Measurements from ENCODE around the gene TUBB. TPM values are rescaled to one million over a fixed set of nuclear protein-coding genes. Genes with fewer than 3 reads are reported as not detected.

TUBB gene
- total RNA-seq, 8 experiments from 2014 or later: 425 to 1,850 (median 943) TPM

- Histone ChIP-seq H3K4me1 (replicated peaks in 1 of 2) (peaks cover 6 to 11% of the 10 kb centered on the region in 2 donors), H3K27ac (no peak overlapping the region), H3K4me3 (no peak overlapping the region)
- ATAC-seq (replicated peaks in 6 of 8): no peak
- in situ Hi-C loops (cut with MboI; ENCODE audit: low pct_unique_long_range_greater_than_20kb in 2 of 9, low sequenced_read_pairs in 9 of 9, unreplicated experiment in 9 of 9): loop anchor here in 2 of 9 experiments (5.0 to 25.0 kb wide), 2 partner anchors 48 to 362 kb away; no protein-coding TSS in a partner anchor
- 17 to 95% (median 52%) methylated on average over 2 to 5 of the region's 6 CpGs; no CpG with 5 or more reads in 1 of the 10 experiments for WGBS, 10 experiments
Observed at GRCh38 chr6:30724906-30725667, 4.9 kb downstream of the TUBB start.

- H3K27ac ChIP-seq: peak overlapping the region in 1 of 2 donors; percentile 44
- H3K4me3 ChIP-seq: no peak overlapping the region
- peak in 2 of 8 experiments; percentile 1 to 2 for ATAC-seq (replicated peaks in 6 of 8)
- 0 to 100% (median 86%) methylated on average over 1 to 2 of the region's 3 CpGs; no CpG with 5 or more reads in 5 of the 10 experiments for WGBS, 10 experiments
- peaks cover 15 to 17% of the 10 kb centered on the region in 2 donors for H3K4me1 ChIP-seq (replicated peaks in 1 of 2)
- in situ Hi-C loops (cut with MboI; ENCODE audit: low pct_unique_long_range_greater_than_20kb in 2 of 9, low sequenced_read_pairs in 9 of 9, unreplicated experiment in 9 of 9): loop anchor here in 2 of 9 experiments (25.0 kb wide), 1 partner anchor 361 kb away; no protein-coding TSS in a partner anchor
Observed at GRCh38 chr6:30725713-30726505, 5.8 kb downstream of the TUBB start.

GRCh38 chr6:30726506-30727413 lies 6.6 kb downstream of the TUBB start:
- ATAC-seq (replicated peaks in 6 of 8): no peak
- H3K27ac ChIP-seq: no peak overlapping the region
- H3K4me3 ChIP-seq: no peak overlapping the region
- WGBS, 10 experiments: 80 to 100% (median 96%) methylated on average over 1 to 4 of the region's 11 CpGs; no CpG with 5 or more reads in 3 of the 10 experiments
- in situ Hi-C loops (cut with MboI; ENCODE audit: low pct_unique_long_range_greater_than_20kb in 2 of 9, low sequenced_read_pairs in 9 of 9, unreplicated experiment in 9 of 9): loop anchor here in 2 of 9 experiments (25.0 kb wide), 1 partner anchor 361 kb away; no protein-coding TSS in a partner anchor
- H3K4me1 ChIP-seq (replicated peaks in 1 of 2): peaks cover 16 to 19% of the 10 kb centered on the region in 2 donors

- WGBS, 10 experiments: 20 to 83% (median 62%) methylated on average over 2 to 7 of the region's 7 CpGs; no CpG with 5 or more reads in 4 of the 10 experiments
- H3K27ac ChIP-seq: no peak overlapping the region
- in situ Hi-C loops (cut with MboI; ENCODE audit: low pct_unique_long_range_greater_than_20kb in 2 of 9, low sequenced_read_pairs in 9 of 9, unreplicated experiment in 9 of 9): loop anchor here in 2 of 9 experiments (25.0 kb wide), 1 partner anchor 359 kb away; no protein-coding TSS in a partner anchor
- H3K4me1 ChIP-seq (replicated peaks in 1 of 2): peaks cover 9 to 13% of the 10 kb centered on the region in 2 donors
- H3K4me3 ChIP-seq: no peak overlapping the region
- ATAC-seq (replicated peaks in 6 of 8): peak in 3 of 8 experiments; percentile 22 to 32 (median 23)
Observed at GRCh38 chr6:30727920-30728553, 7.9 kb downstream of the TUBB start.

GRCh38 chr6:30730601-30731435 lies 10.7 kb downstream of the TUBB start:
- WGBS, 10 experiments: 39 to 100% (median 80%) methylated on average over 1 to 10 of the region's 30 CpGs; no CpG with 5 or more reads in 1 of the 10 experiments
- peak overlapping the region; percentile 50 to 71 for H3K27ac ChIP-seq
- in situ Hi-C loops (cut with MboI; ENCODE audit: low pct_unique_long_range_greater_than_20kb in 2 of 9, low sequenced_read_pairs in 9 of 9, unreplicated experiment in 9 of 9): loop anchor here in 2 of 9 experiments (25.0 kb wide), 1 partner anchor 356 kb away; no protein-coding TSS in a partner anchor
- peak; percentile 2 to 95 (median 92) for ATAC-seq (replicated peaks in 6 of 8)
- H3K4me1 ChIP-seq (replicated peaks in 1 of 2): peaks cover 9 to 11% of the 10 kb centered on the region in 2 donors
- H3K4me3 ChIP-seq: peak overlapping the region in 1 of 5 donors; percentile 3

- 71 to 100% (median 92%) methylated on average over 1 to 10 of the region's 12 CpGs; no CpG with 5 or more reads in 2 of the 10 experiments for WGBS, 10 experiments
- ATAC-seq (replicated peaks in 6 of 8): no peak
- Histone ChIP-seq H3K4me3 (no peak overlapping the region), H3K4me1 (replicated peaks in 1 of 2) (peaks cover 9 to 11% of the 10 kb centered on the region in 2 donors), H3K27ac (no peak overlapping the region)
- in situ Hi-C loops (cut with MboI; ENCODE audit: low pct_unique_long_range_greater_than_20kb in 2 of 9, low sequenced_read_pairs in 9 of 9, unreplicated experiment in 9 of 9): loop anchor here in 2 of 9 experiments (25.0 kb wide), 1 partner anchor 355 kb away; no protein-coding TSS in a partner anchor
Observed at GRCh38 chr6:30732237-30732943, 12.2 kb downstream of the TUBB start.

- ATAC-seq (replicated peaks in 6 of 8): no peak
- Histone ChIP-seq H3K4me3 (no peak overlapping the region), H3K4me1 (replicated peaks in 1 of 2) (peaks cover 3% of the 10 kb centered on the region in 2 donors), H3K27ac (no peak overlapping the region)
- 86 to 100% (median 96%) methylated on average over 2 to 8 of the region's 8 CpGs for WGBS, 10 experiments
- in situ Hi-C loops (cut with MboI; ENCODE audit: low pct_unique_long_range_greater_than_20kb in 2 of 9, low sequenced_read_pairs in 9 of 9, unreplicated experiment in 9 of 9): loop anchor here in 2 of 9 experiments (25.0 kb wide), 1 partner anchor 352 kb away; no protein-coding TSS in a partner anchor
Observed at GRCh38 chr6:30735668-30736314, 15.6 kb downstream of the TUBB start.

- Histone ChIP-seq H3K4me3 (no peak overlapping the region), H3K27ac (no peak overlapping the region), H3K4me1 (replicated peaks in 1 of 2) (peaks cover 7 to 9% of the 10 kb centered on the region in 2 donors)
- in situ Hi-C loops (cut with MboI; ENCODE audit: low pct_unique_long_range_greater_than_20kb in 2 of 9, low sequenced_read_pairs in 9 of 9, unreplicated experiment in 9 of 9): loop anchor here in 2 of 9 experiments (25.0 kb wide), 1 partner anchor 349 kb away; no protein-coding TSS in a partner anchor
- ATAC-seq (replicated peaks in 6 of 8): no peak
- 56 to 100% (median 88%) methylated on average over 1 to 6 of the region's 6 CpGs for WGBS, 10 experiments
Observed at GRCh38 chr6:30738532-30738931, 18.4 kb downstream of the TUBB start.

- WGBS, 10 experiments: 100% methylated on average over 1 to 2 of the region's 2 CpGs; no CpG with 5 or more reads in 4 of the 10 experiments
- Histone ChIP-seq H3K4me3 (no peak overlapping the region), H3K27ac (no peak overlapping the region), H3K4me1 (replicated peaks in 1 of 2) (peaks cover 9 to 14% of the 10 kb centered on the region in 2 donors)
- in situ Hi-C loops (cut with MboI; ENCODE audit: low pct_unique_long_range_greater_than_20kb in 2 of 9, low sequenced_read_pairs in 9 of 9, unreplicated experiment in 9 of 9): loop anchor here in 2 of 9 experiments (25.0 kb wide), 1 partner anchor 347 kb away; no protein-coding TSS in a partner anchor
- no peak for ATAC-seq (replicated peaks in 6 of 8)
Observed at GRCh38 chr6:30740540-30740870, 20.4 kb downstream of the TUBB start.

Measured in motor neuron (in vitro differentiated cells).